GM12878 (cell line): ENCODE results near the gene VEGFB. TPM values are rescaled to one million over a fixed set of nuclear protein-coding genes. Genes with fewer than 3 reads are reported as not detected.

Experiments used
- ATAC-seq: fragments of 200-7000 bp; cut with Tn5 transposase; 3 replicates; pipeline ENCODE4 v1.9.1; 2020; ENCODE audit warnings: mild to moderate bottlenecking, moderate library complexity
- BruUV-seq: library from RNA; stranded (reverse); fragments of 400-500 nt; replicated peaks from 2 replicates; lab custom pipeline; 2021; lab: Mats Ljungman, UMichigan
- CTCF ChIA-PET: fragments of 300-600 bp; sonication (Branson Sonifier 250); formaldehyde crosslinking; extraction: SDS; loops from one replicate; lab custom pipeline; 2021; ENCODE audit warnings: inconsistent platforms; lab: Yijun Ruan, JAX
- POLR2A ChIA-PET: fragments of 350-600 bp; formaldehyde crosslinking; extraction: SDS; loops from one replicate; lab custom pipeline; 2021; ENCODE audit warnings: inconsistent platforms; lab: Charles Lee
- RAD21 ChIA-PET: fragments of 300-600 bp; sonication (Branson Sonifier 250); formaldehyde crosslinking; loops from one replicate; lab custom pipeline; 2023; ENCODE audit warnings: antibody characterized with exemption; ENCODE audit not compliant: unreplicated experiment; lab: Charles Lee
- SMC1A ChIA-PET: fragments of 300-600 bp; sonication (Branson Sonifier 250); formaldehyde crosslinking; loops from one replicate; lab custom pipeline; 2023; ENCODE audit not compliant: unreplicated experiment, uncharacterized antibody; lab: Charles Lee
- DNase-seq: peaks from one replicate; pipeline ENCODE4 v3.0.0-alpha.2; 2011; ENCODE audit warnings: low read depth, low spot score
- FAIRE-seq: peaks from 3 replicates; lab custom pipeline; 2011; peaks lifted over from hg19 to GRCh38; lab: Jason Lieb, UNC
- H2AFZ ChIP-seq: 2 replicates; pipeline ENCODE4 v1.6.0; 2011; ENCODE audit warnings: low read depth, low read length, control low read depth; ENCODE audit not compliant: control insufficient read depth
- H3K27ac ChIP-seq: 2 replicates; pipeline ENCODE4 v1.5.1; 2011; ENCODE audit warnings: control low read depth; ENCODE audit not compliant: control insufficient read depth, insufficient read depth
- H3K27me3 ChIP-seq, 2 experiments: replicated peaks in 1 of 2; 2 replicates each; pipeline versions ENCODE4 v1.6.0 to v1.6.1; 2011; ENCODE audit warnings: low read length in 1 of 2; ENCODE audit not compliant: control insufficient read depth in 2 of 2, insufficient read depth in 2 of 2
- H3K36me3 ChIP-seq, 2 experiments: 2 replicates each; pipeline ENCODE4 v1.5.1; 2011; ENCODE audit warnings: low read length in 1 of 2; ENCODE audit not compliant: control insufficient read depth in 2 of 2, insufficient read depth in 2 of 2
- H3K4me1 ChIP-seq: 2 replicates; pipeline ENCODE4 v1.6.1; 2011; ENCODE audit warnings: mild to moderate bottlenecking, low read length, moderate library complexity, mixed read lengths; ENCODE audit not compliant: control insufficient read depth, insufficient read depth
- H3K4me2 ChIP-seq: 2 replicates; pipeline ENCODE4 v1.6.0; 2011; ENCODE audit warnings: control low read depth; ENCODE audit not compliant: control insufficient read depth, insufficient read depth
- H3K4me3 ChIP-seq: fragments of 200-600 bp; sonication (generic); 2 replicates; pipeline ENCODE4 v1.5.1; 2016
- H3K79me2 ChIP-seq: 2 replicates; pipeline ENCODE4 v1.6.0; 2011; ENCODE audit warnings: low read length; ENCODE audit not compliant: control insufficient read depth, insufficient read depth
- H3K9ac ChIP-seq: 2 replicates; pipeline ENCODE4 v1.8.0; 2011; ENCODE audit warnings: low read length, control low read depth, mixed read lengths; ENCODE audit not compliant: control insufficient read depth, insufficient read depth
- H3K9me3 ChIP-seq: replicated peaks from 3 replicates; pipeline ENCODE4 v1.5.1; 2011; ENCODE audit warnings: mild to moderate bottlenecking, low read length; ENCODE audit not compliant: control insufficient read depth, insufficient read depth
- H4K20me1 ChIP-seq: 2 replicates; pipeline ENCODE4 v1.6.0; 2011; ENCODE audit not compliant: control insufficient read depth, insufficient read depth
- CREB1 ChIP-seq: IDR thresholded peaks from 2 replicates; pipeline ENCODE4 v1.6.1; 2012; ENCODE audit warnings: low read depth, mild to moderate bottlenecking, inconsistent platforms
- CUX1 ChIP-seq: IDR thresholded peaks from 2 replicates; pipeline ENCODE4 v1.6.1; 2012; ENCODE audit warnings: improper control_type of control experiment, low read depth, low read length; ENCODE audit not compliant: insufficient replicate concordance
- E4F1 ChIP-seq: fragments of 450-650 bp; IDR thresholded peaks from 2 replicates; pipeline ENCODE4 v1.6.1; 2018; ENCODE audit warnings: borderline replicate concordance, mild to moderate bottlenecking; ENCODE audit not compliant: partially characterized antibody
- MAX ChIP-seq: IDR thresholded peaks from 2 replicates; pipeline ENCODE4 v1.6.1; 2012; ENCODE audit warnings: low read depth, low read length, improper control_type of control experiment
- MXI1 ChIP-seq: fragments of 150-350 bp; IDR thresholded peaks from 2 replicates; pipeline ENCODE4 v1.6.1; 2011; ENCODE audit warnings: low read depth, mild to moderate bottlenecking, inconsistent platforms, low read length, improper control_type of control experiment
- PML ChIP-seq: IDR thresholded peaks from 2 replicates; pipeline ENCODE4 v1.6.1; 2012; ENCODE audit warnings: low read length, inconsistent platforms
- POLR2AphosphoS2 ChIP-seq: IDR thresholded peaks from 2 replicates; pipeline ENCODE4 v1.6.1; 2011; ENCODE audit warnings: low read depth, mild to moderate bottlenecking, low read length, improper control_type of control experiment, moderate library complexity
- RB1 ChIP-seq: fragments of 450-650 bp; formaldehyde crosslinking; IDR thresholded peaks from 2 replicates; pipeline ENCODE4 v1.6.1; 2017; ENCODE audit warnings: mild to moderate bottlenecking, borderline replicate concordance
- RFX5 ChIP-seq: IDR thresholded peaks from 2 replicates; pipeline ENCODE4 v1.6.1; 2011; ENCODE audit warnings: low read depth, low read length, improper control_type of control experiment
- TAF1 ChIP-seq: IDR thresholded peaks from 2 replicates; pipeline ENCODE4 v1.6.1; 2011; ENCODE audit warnings: mild to moderate bottlenecking, low read depth, low read length, borderline replicate concordance
- ZBTB11 ChIP-seq: fragments of 450-650 bp; formaldehyde crosslinking; IDR thresholded peaks from 2 replicates; pipeline ENCODE4 v1.5.0; 2022; ENCODE audit warnings: mild to moderate bottlenecking, missing genetic modification characterization
- ZNF622 ChIP-seq: fragments of 450-650 bp; IDR thresholded peaks from 2 replicates; pipeline ENCODE4 v1.6.1; 2017; ENCODE audit warnings: mild to moderate bottlenecking, inconsistent platforms
- WGBS: methylation state at CpG from one replicate; pipeline ENCODE4 v1.1.6; 2016; ENCODE audit warnings: low lambda C conversion rate; ENCODE audit not compliant: insufficient replicate concordance, insufficient coverage; ENCODE audit errors: missing lambda C conversion rate; 5-methylcytosine and 5-hydroxymethylcytosine counted together
- in situ Hi-C: fragments of 300-500 bp; cut with MboI; formaldehyde crosslinking; loops from 9 replicates; pipeline ENCODE4 v1.14.3; 2018; ENCODE audit warnings: mixed read lengths
- intact Hi-C: fragments of 100-400 bp; cut with micrococcal nuclease; formaldehyde crosslinking; loops from one replicate; pipeline ENCODE4 v1.14.2; 2022; ENCODE audit not compliant: unreplicated experiment
- polyA plus RNA-seq, 11 experiments: library from polyadenylated mRNA; depleted of rRNA in 4 of 11; unstranded in 6 of 11; stranded (reverse) in 5 of 11; fragments of >200 nt; fragmentation: Nextera tagmentation in 4 of 11; fragmentation: Illumina TruSeq in 1 of 11; extraction: Ambion mirVana in 4 of 11; extraction: Trizol in 1 of 11; gene quantifications; 1 replicate in 1 of 11; 2 replicates in 10 of 11; pipeline versions ENCODE4 v1.2.1 to v1.2.3, GENCODE V29; 2011 to 2016; ENCODE audit warnings: inconsistent platforms in 2 of 11, missing spikeins in 2 of 11, low read depth in 1 of 11
- total RNA-seq, 4 experiments: library from RNA; depleted of rRNA in 3 of 4; stranded (reverse); fragments of >200 nt in 3 of 4; fragmentation: Illumina TruSeq in 1 of 4; extraction: Trizol in 1 of 4; gene quantifications; 2 replicates each; pipeline versions ENCODE4 v1.2.1 to v1.2.3, GENCODE V29; 2013 to 2021

VEGFB gene
- total and polyA plus RNA-seq, 10 of the 15 experiments (the other 5 are each of a cell fraction or from before 2014, with no cell fraction given): 7.0 to 75.8 (median 20.3) TPM

GRCh38 chr11:64249038-64249437 is 14.7 kb downstream of the VEGFB start:
- ChIA-PET RAD21 (interaction anchor here (1.9 to 8.6 kb wide), 2 partner anchors 43 to 52 kb away, joined by 7 to 104 read pairs; partner anchors contain the start of genes CATSPERZ and FERMT3), POLR2A (interaction anchor here (1.6 to 1.8 kb wide), 2 partner anchors 8 to 10 kb away, joined by 7 to 9 read pairs; partner anchors contain the start of gene FKBP2), CTCF (interaction anchor here (0.8 to 4.8 kb wide), 5 partner anchors 8 to 106 kb away, joined by 3 to 64 read pairs (median 31); partner anchors contain the start of genes CATSPERZ, FERMT3 and FKBP2), SMC1A (no interaction called here)
- no peak overlapping the region for H3K9ac ChIP-seq
- WGBS: 67% methylated on average over 4 of the region's 4 CpGs
- intact Hi-C loops: no loop called here
- H2AFZ ChIP-seq: no peak overlapping the region
- H4K20me1 ChIP-seq: no peaks in the 10 kb centered on the region
- ATAC-seq (no peak), FAIRE-seq (no peak), DNase-seq (no peak)
- H3K36me3 ChIP-seq: peaks cover 0 to 5% of the 10 kb centered on the region in 2 experiments; a peak in 2 of 4 replicates
- in situ Hi-C loops: loop anchor here (25.0 kb wide), 1 partner anchor 1613 kb away; the partner anchor contains the start of genes CFL1, EFEMP2 and MUS81
- H3K79me2 ChIP-seq: peaks cover 21% of the 10 kb centered on the region
- H3K4me1 ChIP-seq: peaks cover 10% of the 10 kb centered on the region
- no peaks in the 10 kb centered on the region for H3K9me3 ChIP-seq
- no peak overlapping the region for H3K4me2 ChIP-seq
- H3K27me3 ChIP-seq: no peaks in the 10 kb centered on the region
- no peak overlapping the region for H3K4me3 ChIP-seq
- no TSS peak for BruUV-seq
- H3K27ac ChIP-seq: no peak overlapping the region
- TF ChIP-seq E4F1 (no peak), POLR2AphosphoS2 (no peak), CUX1 (no peak), ZBTB11 (CRISPR knock-in tag) (no peak), PML (no peak), RB1 (no peak), TAF1 (no peak), MXI1 (no peak), CREB1 (no peak), MAX (no peak), ZNF622 (no peak), RFX5 (no peak)
